ENCODE results near the gene CREB1. TPM values are rescaled to one million over a fixed set of nuclear protein-coding genes. Genes with fewer than 3 reads are reported as not detected.
A peak's percentile ranks its signal among the peaks of the same experiment; 100 is the strongest.

The CREB1 gene
- total and polyA plus RNA-seq, 9 of the 15 experiments (the other 6 are each of a cell fraction or from before 2014, with no cell fraction given) = 8.9 to 51.3 (median 19.5) TPM

DNA sequence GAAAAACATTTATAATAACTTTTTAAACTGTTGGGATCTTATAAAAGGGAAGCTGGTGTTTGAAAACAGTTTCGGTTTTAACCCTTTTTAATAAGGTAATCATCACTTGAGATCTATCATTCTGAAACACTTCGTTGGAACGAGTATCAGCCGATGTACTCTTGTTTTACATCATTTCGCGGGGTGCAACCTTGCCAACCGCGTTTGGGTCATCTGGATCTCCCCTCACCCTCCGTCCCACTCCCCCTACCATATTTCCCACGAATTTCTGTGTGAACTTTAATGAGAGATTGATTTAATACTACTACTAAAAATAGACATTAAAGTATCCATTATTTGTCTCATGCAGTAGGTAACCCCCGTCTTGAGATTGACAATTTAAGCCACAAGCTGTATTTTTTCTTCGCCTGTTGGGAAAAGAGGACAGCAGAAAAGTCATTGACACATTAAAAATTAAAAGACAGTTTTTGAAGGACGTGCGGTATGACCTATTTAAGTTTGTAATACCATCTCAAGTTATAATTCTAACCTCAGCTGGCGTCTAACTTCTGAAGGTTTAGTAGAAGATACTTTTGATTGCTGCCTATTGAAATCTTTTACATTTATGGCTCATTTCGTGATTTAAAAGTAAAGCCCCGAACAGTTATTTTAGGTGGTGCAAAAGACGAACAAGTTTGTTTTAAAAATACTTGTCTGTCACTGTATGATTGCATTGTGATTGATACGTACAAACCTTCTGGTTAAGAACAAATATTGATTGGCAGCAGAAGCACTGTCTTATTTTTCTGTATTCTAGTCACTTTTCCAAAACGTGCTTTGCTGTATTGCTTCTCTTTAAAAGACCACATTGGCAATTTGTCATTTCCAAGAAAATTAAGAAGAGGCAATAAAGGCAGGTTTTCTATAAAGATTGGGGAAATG, 1.5 kb downstream of the CREB1 start:
- DNase-seq (ENCODE audit: extremely low read depth in 1 of 4, low spot score in 3 of 4) (no peak), ATAC-seq (no peak), FAIRE-seq (no peak)
- 1% methylated on average over 20 of the region's 20 CpGs for WGBS (ENCODE audit: insufficient coverage, low coverage, missing lambda C conversion rate)
- Histone ChIP-seq H2AFZ (ENCODE audit: low read depth, low read length) (no peak overlapping the region), H3K4me3 (peak overlapping the region; percentile 74), H3K79me2 (ENCODE audit: control insufficient read depth, insufficient read depth, low read length) (peaks cover 79% of the 10 kb centered on the region), H3K9me3 (replicated peaks; ENCODE audit: control insufficient read depth, insufficient read depth, low read depth, low read length) (no peaks in the 10 kb centered on the region), H3K4me2 (ENCODE audit: insufficient read depth, low read length) (peak overlapping the region; percentile 89), H3K36me3 (ENCODE audit: control insufficient read depth, insufficient read depth, low read length) (peaks cover 5% of the 10 kb centered on the region; the same call in 2 of the 3 replicates), H3K9ac (ENCODE audit: insufficient read depth in 1 of 2, low read depth in 2 of 2, low read length in 2 of 2) (peak overlapping the region; percentile 79 to 86), H3K9me1 (ENCODE audit: control insufficient read depth, insufficient read depth, low read length) (no peaks in the 10 kb centered on the region), H3K27me3 (ENCODE audit: control insufficient read depth in 2 of 2, insufficient read depth in 2 of 2, low read length in 2 of 2) (no peaks in the 10 kb centered on the region), H3K4me1 (replicated peaks in 1 of 2; ENCODE audit: control insufficient read depth in 2 of 2, insufficient read depth in 2 of 2, low read length in 2 of 2) (peaks cover 10 to 21% of the 10 kb centered on the region in 2 experiments; a peak in 4 of 5 replicates), H3K27ac (ENCODE audit: extremely low read depth, low read depth, low read length) (peak overlapping the region; percentile 93), H4K20me1 (replicated peaks; ENCODE audit: control insufficient read depth, insufficient read depth, low read length) (no peaks in the 10 kb centered on the region)
- ChIA-PET CTCF (ENCODE audit: low intra/inter-chr PET ratio) (no interaction called here), POLR2A (interaction anchor here (0.5 to 2.2 kb wide), 7 partner anchors 10 to 766 kb away, joined by 3 to 7 read pairs (median 3); partner anchors contain the start of gene METTL21A)
- intact Hi-C loops (cut with micrococcal nuclease) = no loop called here
- TSS peak; percentile 58 for BruUV-seq (replicated peaks)
- in situ Hi-C loops (cut with MboI) = no loop called here
- no peak for TF ChIP-seq DPF2 (IDR thresholded peaks at IDR 0.05)
- TF ChIP-seq SMARCE1 (IDR thresholded peaks at IDR 0.05) = 0 out of 2 replicates have a peak, but pooled peaks have one; percentile 6
- no peak for TF ChIP-seq ZNF76 (CRISPR knock-in tag; IDR thresholded peaks at IDR 0.05; ENCODE audit: borderline replicate concordance)
- TF ChIP-seq, protein P1, sequence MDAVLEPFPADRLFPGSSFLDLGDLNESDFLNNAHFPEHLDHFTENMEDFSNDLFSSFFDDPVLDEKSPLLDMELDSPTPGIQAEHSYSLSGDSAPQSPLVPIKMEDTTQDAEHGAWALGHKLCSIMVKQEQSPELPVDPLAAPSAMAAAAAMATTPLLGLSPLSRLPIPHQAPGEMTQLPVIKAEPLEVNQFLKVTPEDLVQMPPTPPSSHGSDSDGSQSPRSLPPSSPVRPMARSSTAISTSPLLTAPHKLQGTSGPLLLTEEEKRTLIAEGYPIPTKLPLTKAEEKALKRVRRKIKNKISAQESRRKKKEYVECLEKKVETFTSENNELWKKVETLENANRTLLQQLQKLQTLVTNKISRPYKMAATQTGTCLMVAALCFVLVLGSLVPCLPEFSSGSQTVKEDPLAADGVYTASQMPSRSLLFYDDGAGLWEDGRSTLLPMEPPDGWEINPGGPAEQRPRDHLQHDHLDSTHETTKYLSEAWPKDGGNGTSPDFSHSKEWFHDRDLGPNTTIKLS (IDR thresholded peaks at IDR 0.05; ENCODE audit: borderline replicate concordance, low read depth) = no peak
- no peak for TF ChIP-seq ZNF184 (CRISPR knock-in tag; IDR thresholded peaks at IDR 0.05)
- TF ChIP-seq C11orf30 (IDR thresholded peaks at IDR 0.05; ENCODE audit: low read depth) = no peak
- TF ChIP-seq IFI16 (CRISPR knock-in tag; IDR thresholded peaks at IDR 0.05) = no peak
- TF ChIP-seq ZNF41 (CRISPR knock-in tag; conservative IDR thresholded peaks at IDR 0.05) = no peak
- TF ChIP-seq BRD9 (IDR thresholded peaks at IDR 0.05; ENCODE audit: low read depth, partially characterized antibody) = peak; percentile 3
- TF ChIP-seq RBM17 (IDR thresholded peaks at IDR 0.05; ENCODE audit: borderline replicate concordance, low read depth, low read length) = no peak
- TF ChIP-seq POLR2H (tag; IDR thresholded peaks at IDR 0.05; ENCODE audit: low read depth) = peak; percentile 51
- TF ChIP-seq, protein P2, sequence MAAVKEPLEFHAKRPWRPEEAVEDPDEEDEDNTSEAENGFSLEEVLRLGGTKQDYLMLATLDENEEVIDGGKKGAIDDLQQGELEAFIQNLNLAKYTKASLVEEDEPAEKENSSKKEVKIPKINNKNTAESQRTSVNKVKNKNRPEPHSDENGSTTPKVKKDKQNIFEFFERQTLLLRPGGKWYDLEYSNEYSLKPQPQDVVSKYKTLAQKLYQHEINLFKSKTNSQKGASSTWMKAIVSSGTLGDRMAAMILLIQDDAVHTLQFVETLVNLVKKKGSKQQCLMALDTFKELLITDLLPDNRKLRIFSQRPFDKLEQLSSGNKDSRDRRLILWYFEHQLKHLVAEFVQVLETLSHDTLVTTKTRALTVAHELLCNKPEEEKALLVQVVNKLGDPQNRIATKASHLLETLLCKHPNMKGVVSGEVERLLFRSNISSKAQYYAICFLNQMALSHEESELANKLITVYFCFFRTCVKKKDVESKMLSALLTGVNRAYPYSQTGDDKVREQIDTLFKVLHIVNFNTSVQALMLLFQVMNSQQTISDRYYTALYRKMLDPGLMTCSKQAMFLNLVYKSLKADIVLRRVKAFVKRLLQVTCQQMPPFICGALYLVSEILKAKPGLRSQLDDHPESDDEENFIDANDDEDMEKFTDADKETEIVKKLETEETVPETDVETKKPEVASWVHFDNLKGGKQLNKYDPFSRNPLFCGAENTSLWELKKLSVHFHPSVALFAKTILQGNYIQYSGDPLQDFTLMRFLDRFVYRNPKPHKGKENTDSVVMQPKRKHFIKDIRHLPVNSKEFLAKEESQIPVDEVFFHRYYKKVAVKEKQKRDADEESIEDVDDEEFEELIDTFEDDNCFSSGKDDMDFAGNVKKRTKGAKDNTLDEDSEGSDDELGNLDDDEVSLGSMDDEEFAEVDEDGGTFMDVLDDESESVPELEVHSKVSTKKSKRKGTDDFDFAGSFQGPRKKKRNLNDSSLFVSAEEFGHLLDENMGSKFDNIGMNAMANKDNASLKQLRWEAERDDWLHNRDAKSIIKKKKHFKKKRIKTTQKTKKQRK (IDR thresholded peaks at IDR 0.05; ENCODE audit: borderline replicate concordance, low read depth, low read length) = no peak
- TF ChIP-seq NR3C1 (CRISPR knock-in tag; IDR thresholded peaks at IDR 0.05) = no peak
- TF ChIP-seq, protein P3, sequence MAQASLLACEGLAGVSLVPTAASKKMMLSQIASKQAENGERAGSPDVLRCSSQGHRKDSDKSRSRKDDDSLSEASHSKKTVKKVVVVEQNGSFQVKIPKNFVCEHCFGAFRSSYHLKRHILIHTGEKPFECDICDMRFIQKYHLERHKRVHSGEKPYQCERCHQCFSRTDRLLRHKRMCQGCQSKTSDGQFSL (CRISPR knock-in tag; IDR thresholded peaks at IDR 0.05) = no peak
- TF ChIP-seq, protein P3 (tag; IDR thresholded peaks at IDR 0.05) = peak in 1 of 2 experiments; percentile 8; a peak in 1 of 4 replicates

Measured in K562 (cell line).